HG03039 (cell line): ENCODE data around the gene CLCNKA.
"Not testable (repeated sequence)": the region's sequence is repeated elsewhere in the genome, so short reads cannot be mapped to it uniquely, and the experiment has no call there.

ENCODE experiments used
- ATAC-seq: cut with Tn5 transposase; IDR thresholded peaks from one replicate; pipeline ENCODE4 v1.9.1; 2021; ENCODE audit warnings: mild to moderate bottlenecking, moderate library complexity; ENCODE audit not compliant: unreplicated experiment

The CLCNKA gene

DNA sequence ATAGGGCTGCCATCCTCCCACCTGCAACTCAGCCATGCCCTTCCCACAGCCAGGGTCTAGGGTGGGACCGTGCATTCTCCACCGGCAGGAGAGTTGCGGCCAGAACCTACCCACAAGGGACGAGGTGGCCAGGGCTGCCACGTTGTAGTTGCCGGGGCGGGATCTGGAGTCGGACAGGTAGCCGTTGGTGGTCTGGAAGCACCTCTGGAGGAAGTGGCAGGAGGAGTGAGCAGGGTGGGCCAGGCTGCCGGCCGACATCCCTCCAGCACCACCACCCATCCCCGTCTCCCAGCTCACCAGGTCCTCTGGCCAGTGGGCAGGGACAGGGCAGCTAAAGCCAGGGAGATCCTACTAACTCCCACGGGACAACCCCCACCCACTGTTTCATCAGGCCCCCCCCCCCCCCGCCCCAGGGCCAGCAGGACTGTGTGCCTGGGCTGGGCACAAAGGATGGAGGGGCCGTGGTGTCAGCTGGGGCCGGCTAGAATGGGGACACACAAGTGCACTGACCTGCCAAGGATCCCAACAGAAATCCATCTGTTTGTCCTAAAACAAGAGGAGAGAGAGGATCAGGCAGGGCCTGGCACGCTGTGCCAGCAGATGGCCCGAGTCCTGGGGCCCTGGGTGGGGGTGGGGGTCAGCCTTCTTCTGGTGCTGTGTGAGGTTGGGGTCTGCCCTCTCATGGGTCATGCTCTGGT, 40.3 kb downstream of the CLCNKA start:
- not testable (repeated sequence) for ATAC-seq

DNA sequence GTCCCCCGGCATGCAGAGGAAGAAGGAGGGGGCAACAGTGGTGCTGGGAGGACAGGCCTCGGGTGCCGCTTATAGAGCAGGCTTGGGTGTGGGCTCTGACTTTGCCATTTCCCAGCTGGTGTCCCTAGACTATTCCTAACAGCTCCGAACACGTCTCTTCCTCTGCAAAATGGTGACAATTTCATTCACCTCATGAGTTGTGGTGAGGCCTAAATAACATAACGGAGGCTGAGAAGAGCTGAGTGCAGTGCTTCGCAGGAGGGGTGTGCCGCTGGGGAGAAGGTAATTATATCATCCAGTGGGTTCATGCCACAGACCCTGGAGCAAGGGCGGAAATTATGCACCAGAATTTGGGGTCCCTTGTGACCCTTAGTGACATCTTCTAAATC, 40.8 kb downstream of the CLCNKA start:
- ATAC-seq: not testable (repeated sequence)

DNA sequence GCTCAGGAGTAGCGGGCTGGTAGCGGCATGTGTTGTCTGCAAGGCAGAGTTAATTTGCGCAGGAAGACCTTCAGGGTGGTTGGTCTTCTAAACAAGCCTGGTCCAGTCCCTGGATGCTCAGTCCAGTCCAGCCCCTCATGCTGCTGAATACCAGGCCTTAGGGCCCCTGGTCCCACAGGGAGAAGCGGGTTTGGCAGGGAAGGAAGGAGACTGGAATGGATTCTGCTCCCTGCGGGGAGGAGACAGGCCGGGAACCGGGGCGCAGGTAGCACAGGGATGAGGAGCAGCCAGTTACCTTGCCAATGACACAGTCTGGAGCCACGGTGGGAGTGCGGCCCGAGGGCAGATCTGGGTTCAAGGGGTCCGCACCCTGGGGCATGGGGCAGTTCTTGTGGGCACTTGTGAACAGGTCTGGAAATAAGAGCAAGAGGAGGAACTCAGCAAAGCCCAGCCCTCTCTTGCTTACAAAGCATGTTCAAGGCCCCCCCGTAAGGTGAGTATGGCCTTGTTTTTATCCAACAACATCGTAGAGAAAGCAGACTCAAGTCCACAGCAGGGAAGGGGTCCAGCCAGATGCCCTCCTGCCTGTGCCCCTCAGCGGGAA, 41.5 kb downstream of the CLCNKA start:
- no peak for ATAC-seq

DNA sequence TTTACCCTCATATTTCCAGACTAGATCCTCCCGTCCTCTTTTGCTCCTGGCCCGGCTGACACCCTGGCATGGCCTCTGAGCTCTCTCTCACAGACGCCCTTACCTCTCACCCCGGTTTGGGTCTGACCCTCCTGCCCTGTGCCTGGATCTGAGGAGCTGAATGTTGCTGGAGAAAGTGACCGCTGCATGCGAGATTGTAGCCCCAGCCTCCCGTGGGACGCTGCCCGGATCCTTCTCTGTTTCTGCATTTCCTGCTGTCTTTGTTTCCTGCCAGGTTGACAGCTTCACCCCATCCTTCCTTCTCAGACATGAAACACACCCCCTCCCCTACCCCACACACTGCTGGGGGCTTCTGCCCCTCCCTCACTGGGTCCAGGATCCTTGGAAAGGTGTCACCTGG, 42.1 kb downstream of the CLCNKA start:
- no peak for ATAC-seq

DNA sequence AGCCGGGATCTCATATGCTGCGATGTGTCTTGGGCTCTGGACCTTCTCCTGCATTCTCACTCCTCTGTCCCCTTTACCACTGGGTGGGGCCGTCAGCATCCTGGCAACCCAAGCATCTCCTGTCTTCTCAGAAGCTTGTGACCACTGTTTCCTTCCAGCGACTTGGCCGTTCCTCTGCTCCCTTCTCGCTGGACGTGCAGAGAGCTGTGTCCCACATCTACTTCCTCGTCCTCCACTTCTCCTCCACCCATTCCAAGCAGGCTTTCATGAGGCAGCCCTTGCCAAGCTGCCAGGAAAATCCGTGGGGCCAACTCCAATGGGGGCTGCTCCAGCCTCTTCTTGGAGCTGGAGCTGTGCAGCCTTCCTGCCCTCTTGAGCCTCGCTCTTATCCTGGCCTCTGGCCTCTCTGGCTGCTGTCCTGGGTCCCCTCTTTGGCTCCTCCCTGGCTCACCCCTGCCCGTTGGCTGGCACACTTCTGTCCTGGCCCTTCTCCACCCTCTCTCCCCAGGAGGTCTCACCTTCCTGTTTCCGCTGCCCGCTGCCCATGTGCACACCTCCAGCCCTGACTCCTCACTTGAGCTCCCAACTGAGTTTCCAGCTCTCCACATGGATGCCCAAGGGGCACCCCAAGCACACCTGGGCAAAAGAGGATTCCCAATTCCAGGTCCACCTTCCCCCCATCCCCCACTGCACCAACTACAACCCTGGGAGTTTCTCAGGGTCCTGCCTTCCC, 42.9 kb downstream of the CLCNKA start:
- no peak for ATAC-seq

DNA sequence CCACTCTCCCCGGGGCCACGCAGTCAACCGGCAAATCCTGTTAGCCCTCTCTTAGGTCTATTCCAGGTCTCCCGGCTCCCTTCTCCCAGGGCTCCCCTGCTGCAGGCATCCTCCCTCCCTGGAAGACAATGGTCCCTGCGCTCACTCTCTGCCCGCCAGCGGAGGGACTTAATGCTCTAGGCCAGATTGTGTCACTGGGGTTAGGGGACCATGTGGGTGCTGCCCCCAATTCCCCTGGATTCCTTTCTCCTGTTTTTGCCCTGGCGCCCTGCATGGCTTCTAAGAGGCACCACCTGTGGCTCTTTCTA, 43.4 kb downstream of the CLCNKA start:
- ATAC-seq: no peak

DNA sequence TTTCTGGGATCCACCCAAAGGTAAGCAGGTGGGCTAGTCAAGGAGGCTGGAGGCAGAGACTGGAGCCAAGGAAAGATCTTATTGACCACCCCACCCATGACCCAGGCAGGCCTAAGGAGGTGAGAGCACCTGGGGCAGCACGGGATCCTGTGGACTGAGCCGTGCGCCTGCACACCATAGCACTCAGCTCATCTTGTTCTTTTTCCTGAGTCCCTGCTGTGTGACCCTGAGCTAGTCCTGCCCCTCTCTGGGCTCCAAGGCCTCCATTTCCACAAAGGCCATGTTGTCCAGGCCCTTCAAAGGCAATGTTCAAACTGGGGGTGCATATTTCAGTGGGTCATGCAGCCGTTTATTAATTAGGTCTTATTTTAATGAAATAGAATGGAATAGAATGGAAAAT, 44.4 kb downstream of the CLCNKA start:
- ATAC-seq: no peak

DNA sequence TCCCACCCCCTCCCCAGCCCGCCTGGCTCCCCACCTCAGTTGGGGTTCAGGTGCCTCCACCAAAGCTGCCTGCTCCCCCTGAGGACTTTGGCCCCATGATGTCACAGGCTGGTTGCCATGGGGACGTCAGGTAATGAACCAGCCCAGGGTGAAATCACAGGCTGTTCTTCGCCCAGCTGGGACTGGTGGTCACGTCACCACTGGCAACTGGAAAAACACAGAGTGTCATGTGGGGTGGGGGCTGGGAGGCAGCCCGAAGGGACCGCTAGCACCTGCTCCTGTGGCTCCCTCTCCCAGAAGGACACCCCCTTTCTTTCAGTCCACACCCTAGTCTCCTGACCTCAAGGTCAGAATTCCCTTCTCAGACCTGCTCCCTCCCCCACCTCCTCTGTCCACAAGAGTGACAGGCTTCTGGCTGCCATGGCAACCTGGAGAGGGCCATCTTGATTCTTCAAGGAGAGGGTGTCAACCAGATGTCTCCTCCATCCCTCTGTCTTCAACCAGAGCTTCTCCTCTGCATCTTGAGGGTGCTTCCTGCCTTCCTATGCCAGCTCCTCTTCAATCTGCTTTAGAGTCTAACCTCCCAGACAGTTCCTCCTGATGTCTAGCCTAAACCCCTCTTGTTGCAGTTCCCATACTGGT, 45.4 kb downstream of the CLCNKA start:
- ATAC-seq: no peak

DNA sequence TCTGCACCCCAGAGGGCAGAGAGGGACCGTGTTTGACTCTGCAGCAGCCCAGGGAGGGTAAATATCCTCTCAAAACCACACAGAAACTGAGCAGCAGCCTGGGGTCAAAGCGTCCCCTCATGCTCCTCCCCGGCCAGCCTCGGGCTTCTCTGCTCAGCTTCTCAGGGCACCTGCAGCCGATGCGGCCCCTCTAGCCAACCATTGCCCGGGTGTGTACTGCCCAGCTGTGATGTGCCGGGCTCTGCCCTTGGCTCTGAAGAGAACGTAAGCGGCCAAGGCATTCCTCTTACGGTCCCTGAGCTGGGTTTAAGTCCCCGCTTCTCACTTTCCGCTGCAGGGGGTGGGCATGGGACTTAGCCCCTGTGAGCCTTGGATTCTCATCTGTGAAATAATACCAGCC, 46.1 kb downstream of the CLCNKA start:
- no peak for ATAC-seq

DNA sequence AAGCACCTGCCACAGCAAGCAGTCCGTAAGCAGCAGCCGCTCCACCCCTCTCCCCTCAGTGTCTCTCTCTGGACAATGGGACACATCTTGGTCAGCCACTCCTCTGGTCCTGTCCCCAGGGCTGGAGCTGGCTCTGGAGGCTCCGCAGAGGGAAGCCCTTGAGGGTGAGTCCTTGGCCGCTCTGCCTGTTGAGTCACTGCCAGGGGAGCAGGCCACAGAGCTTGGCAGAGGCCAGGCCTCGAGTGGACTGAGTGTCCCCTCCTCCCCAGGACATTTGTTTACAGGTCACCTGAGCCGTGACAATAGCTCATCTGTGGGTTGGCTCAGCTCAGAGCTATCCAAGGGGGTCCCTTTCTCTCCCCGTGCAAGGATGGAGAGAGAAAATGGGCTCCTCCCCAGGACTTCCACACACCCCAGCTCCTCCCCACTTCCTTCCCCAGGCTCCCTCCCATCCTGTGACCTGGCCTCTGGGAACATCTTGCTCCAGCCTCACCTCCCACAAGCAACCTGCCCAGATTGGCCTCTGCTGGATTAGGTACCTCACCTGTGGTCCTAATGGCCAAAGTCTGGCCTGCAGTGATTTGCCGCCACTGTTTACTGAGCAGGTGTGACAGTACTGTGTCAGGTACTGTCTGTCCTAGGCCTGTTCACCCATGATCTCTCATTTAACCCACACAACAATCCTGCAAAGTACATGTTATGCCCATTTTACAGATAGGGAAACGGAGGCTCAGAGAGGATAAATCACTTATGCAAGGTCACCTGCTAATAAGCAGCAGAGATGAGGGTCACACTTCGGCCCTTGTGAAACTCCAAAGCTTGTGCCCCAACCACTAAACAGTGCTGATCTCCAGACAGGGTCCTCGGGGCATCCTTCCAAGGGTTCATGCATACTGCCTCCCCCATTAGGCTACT, 46.8 kb downstream of the CLCNKA start:
- ATAC-seq: no peak

DNA sequence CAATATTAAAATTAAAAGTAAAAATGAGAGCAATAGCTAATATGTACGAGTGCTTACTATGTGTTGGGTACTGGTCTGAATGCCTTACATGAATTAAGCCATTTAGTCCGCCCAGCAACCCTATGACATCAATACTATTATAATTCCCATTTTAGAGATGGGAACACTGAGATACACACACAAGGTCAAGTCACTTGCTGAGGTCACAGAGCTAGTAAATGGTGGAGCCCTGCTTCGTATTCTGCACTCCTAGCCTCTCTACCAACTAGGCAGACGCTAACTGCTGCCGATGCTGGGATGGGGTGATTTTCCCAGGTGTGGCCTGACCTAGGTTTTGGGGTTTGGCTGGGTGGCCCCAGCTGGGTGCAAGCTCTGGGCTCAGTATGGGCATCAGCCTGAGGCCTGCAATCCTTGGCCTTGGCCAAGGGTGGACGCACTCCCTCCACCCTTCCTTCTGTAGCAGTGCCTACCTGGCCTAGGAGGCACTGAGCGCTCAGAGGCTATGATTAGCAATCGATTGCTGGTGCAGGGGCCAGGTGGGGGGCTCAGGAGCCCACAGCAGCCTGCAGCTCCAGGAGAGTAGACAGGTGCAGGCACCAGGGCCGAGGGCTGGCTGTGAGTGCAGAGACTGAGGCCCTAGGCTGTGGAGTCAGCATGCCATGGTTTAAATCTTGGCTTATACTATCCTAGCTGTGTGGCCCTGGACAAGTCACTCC, 49.0 kb downstream of the CLCNKA start:
- no peak for ATAC-seq

DNA sequence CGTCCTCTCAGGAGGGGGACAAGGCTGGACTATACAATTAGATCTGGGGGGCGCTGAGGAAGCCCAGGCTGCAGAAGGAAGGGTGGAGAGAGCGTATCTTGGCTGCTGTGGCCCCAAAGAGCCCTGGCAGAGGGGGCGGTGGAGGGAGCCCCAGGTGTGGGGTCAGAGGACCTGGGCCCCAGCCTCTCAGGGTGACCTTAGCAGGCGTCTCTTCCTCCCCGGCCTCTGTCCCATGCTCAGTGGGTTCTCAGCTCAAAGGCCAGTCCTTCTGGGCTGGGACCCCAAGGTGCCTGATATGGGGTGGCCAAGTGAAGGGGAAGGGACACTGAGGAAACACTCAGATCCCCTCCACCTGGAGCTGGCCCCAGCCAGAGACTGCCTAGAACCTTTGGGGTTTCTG, 49.8 kb downstream of the CLCNKA start:
- no peak for ATAC-seq

DNA sequence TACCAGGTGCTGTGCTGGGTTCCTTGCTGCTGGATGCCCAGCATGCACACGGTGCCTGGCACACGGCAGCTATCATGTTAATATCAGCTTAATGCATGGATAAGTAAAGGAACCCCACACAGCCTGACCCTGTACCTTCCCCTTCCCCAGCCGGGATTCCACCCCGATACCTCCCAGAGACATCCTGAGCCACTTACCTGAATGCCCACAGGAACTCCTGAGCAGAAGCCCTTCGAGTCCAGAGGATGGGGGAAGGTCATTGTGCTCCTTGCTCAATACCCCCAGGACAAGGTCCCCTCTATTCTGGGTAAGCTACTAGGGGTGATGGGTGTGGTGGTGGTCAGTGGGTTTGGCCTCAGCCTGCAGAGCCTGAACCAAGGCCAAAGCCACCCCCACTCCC, 50.3 kb downstream of the CLCNKA start:
- no peak for ATAC-seq

DNA sequence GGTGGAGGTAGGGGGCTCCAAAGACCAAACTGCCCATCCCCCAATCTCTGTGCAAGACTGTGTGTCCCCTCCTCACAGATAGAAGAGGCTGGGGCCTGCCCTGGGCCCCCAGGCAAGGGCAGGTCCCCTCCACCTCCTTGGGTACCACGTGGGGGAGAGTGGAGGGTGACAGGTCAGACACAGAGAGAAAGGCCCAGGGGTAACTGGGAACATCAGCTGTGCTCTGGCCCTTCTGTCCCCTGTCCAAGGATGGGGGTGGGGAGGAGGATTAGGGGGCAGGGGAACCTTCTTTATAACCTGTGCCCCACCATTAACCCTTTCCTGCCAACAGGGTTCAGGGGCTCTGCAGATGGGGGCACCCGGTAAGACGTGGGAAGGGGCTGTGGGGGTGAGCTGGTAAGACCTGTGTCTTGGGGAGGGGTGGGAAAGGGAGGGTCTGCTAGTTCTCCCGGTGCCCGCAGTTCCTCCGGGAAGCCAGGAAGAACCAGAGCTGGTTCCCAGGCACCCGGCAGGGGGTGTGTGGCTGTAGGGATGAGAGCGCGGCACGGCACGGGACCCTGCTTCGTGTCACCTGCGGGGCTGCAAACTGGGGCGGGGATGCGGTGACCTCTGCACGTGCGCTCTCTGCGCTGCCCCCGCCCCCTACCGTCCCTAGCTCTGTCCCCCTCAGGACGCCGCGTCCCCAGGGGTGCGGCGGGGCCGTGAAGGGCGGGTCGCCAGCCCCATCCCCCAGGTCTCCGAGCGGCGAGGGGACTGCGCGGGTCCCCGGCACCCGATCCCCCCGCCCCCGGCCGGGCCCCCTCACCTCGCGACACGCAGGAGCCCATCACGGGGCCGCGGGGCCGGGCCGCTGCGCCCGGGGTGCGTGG, 51.0 kb downstream of the CLCNKA start:
- ATAC-seq: no peak

DNA sequence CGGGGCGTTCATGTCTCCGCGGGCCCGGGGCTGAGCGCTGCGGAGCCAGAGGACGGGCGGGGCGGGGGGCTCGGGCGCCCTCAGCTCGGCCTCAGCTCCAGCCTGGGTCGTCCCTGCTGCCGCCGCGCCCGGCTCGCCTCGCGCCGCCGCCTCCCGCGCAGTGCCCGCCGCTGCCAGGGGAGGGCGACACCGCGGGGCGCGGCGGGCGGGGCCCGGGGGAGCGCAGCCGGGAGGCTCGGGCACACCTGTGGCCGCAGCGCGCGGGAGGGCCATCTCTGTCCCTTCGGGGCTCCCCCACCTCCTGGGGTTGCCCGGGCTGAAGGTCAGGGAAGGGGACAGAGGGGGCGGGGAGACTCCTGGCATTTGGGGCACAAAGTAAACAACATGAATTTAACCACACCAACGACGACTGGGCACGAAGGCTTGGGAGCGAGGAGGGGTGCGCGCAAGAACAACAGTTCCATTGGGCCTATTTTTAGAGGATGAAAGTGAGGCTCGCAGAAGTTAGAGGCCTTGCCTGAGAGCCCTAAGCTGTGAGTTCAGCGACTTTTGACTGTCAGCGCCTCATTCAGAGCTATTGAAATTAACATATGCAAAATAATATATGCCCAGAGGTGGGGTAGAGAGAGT, 51.8 kb downstream of the CLCNKA start, which contains the start of gene FAM131C:
Gene FAM131C (minus strand): TSS at position 162 of the 630 bp plus-strand sequence. CDS start 209 bp downstream, outside the sequence.
- no peak for ATAC-seq

DNA sequence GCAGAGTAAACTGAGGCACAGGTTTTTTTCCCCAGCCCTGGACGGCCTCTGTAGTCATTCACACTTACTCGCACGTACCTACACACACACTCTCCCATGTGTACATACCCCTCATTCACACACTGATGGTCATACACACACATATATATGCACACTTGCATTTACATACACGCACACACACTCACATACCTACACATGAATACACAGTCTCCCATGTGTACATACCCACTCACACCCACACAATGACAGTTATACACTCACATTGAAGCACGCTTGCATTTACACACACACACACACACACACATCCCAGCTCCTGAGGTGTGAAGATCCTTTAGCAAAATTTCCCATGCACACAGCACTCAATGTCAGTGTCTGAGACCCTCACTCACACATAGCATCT, 52.4 kb downstream of the CLCNKA start:
- ATAC-seq: no peak

DNA sequence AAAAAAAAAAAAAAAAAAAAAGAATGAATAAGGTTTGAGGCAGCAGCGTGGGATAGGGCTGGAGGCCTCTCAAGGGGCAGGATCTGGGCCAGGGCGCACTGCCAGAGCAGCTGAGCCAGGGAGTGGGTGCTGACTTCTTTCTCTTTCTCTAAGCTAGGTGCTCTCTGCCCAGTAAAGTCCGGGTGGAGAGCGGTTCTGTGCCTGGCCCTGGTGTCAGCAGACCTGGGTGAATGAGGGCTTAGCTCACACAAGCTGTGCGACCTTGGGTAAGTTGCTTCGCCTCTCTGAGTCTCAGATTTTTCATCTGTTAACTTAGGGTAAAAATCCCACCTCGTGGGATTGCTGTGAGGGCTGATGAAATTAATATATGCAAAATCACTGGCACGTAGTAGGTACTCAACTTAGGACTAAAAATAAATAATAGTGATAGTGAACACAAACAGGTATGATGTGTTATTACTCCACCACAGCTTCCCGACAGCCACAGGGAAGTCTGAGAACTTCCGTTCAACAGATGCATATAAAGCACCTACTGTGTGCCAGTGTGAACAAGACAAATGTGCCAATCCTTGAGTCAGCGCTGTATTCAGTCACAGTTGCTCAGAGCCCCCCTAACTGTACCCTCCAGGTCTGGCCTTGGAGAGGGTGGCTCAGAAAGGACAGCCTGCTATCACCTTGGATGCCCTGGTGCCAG, 53.6 kb downstream of the CLCNKA start:
- ATAC-seq: no peak
